Measurements from ENCODE around the gene PLCB2.

DNA sequence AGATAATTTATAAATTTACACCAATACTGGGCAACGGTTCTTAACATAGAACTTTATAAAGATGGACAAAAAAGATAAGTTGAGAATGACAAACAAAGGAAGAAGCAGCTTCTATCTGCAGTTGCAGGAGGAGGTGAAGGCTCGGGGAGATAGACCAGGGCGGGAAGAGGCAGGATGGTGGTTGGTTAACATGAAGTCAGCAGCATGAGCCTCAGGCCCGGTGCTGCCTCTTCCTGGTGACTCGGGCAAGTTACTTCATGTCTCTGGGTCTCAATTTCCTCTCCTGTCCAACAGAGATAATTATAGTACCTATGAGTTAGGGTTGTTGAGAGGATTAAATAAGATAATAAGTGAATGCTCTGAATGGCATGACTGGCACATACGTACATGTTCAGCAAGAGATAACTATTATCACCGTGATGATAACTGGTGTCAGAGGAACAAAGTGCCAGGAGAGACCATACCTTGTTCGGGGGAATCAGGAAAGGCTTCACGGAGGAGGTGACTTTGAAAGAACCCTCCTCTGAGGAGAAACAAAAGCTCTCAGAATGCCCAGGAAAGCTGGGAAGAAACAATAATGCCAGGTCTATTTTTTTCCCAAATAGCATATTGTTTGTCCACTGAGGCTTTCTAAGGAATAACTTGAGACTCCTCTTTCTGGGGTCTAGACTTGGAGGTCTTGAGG, 64.5 kb downstream of the PLCB2 start:
- TF ChIP-seq POLR2AphosphoS5 (IDR thresholded peaks at IDR 0.05; ENCODE audit: low read depth, low read length) (no peak), POLR2A (IDR thresholded peaks at IDR 0.05; ENCODE audit: low read depth, low read length) (no peak)

Data from GM12892 (cell line).